ENCODE results near the gene ADCY9.
"Not testable (repeated sequence)": the region's sequence is repeated elsewhere in the genome, so short reads cannot be mapped to it uniquely, and the experiment has no call there.

ADCY9 gene

DNA sequence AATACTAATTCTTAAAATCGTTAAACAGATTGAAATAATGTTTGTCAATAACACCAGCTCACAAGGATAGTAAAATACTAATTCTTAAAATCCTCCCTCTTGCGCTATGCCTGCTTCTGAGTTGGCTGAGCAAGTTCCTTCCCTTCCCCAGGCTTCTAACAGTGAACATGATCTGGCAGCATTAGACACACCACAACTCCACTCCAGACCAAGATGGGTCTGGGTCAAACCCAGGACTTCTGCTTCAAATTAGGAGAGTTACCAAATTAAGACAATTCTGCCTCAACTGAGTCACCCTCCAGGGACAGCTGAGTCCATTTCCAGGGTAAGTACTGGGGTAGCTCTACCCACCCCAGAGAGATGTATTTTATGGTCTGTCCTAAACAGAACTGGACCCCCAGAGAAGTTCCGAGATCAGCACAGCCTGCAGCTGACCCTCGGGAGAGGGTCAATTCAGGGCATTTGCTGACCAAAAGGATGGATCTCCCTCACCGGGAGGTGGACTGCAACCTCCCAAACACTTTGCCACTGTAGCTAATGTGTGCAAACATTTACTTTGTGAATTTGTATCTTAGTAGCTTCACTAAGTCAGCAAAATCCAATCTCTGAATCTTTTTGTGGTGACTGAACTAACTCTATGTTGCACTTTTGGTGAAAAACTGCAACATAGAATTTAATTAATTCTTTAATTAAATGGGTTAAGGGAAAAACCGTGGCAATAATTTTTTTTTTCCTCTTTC lies 48.8 kb downstream of the ADCY9 start:
- DNase-seq (ENCODE audit: low read depth) = peak; percentile 65

DNA sequence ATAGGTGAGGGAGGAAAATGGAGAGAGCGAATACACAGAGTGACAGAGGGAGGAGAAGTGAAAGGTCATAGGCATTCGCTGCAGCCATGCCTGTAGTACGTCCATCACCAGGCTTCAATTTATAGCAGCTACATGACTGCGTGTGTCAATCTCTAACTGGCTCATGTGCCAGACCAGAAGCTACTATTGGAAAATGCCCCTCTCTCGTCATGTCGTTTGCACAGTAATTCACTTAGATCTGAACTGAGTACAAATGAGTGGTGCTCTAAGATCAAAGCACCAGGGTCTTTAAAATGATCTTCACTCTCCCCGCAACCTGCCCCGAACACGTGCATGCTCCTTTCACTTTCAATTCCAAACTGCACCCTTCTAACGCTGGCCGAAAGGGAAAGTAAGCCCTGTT lies 51.3 kb downstream of the ADCY9 start:
- no peak for DNase-seq (ENCODE audit: low read depth)

DNA sequence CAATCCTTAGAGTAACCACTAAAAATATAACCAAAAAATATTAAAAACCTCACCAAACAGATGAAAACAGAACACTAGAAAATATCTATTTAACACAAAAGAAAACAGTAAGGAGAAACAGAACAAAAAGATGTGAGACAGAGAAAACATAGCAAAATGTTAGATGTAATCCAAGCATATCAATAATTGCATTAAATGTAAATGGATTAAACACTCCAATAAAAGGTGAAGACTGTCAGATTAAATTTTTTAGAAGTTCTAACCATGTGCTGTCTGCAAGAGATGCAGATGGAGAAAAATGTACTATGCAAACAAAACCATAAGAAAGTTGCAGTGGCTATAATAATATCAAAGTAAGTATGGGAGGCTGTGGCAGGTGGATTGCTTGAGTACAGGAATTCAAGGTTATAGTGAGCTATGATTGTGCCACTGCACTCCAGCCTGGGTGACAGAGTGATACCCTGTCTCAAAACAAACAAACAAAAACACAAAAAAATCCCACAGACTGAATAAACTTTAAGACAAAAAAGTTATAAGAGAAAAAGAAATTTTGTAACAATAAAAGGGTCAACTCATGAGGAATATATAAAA lies 53.9 kb downstream of the ADCY9 start:
- DNase-seq (ENCODE audit: low read depth) = no peak

DNA sequence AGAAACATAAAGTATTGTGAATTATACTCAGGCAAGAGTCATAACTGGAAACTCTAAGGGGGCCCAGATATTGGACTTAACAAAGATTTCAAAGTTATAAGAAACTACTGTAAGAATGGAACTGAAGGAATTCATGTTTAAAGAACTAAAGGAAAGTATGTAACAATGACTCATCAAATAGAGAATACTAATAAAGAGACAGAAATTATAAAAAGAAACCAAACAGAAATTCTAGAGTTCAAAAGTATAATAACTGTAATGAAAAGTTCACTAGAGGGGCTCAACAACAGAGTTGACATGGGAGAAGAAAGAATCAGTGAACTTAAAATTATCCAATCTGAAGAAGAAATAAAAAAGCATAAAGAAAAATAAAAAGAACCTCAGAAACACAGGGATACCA lies 55.4 kb downstream of the ADCY9 start:
- no peak for DNase-seq (ENCODE audit: low read depth)

DNA sequence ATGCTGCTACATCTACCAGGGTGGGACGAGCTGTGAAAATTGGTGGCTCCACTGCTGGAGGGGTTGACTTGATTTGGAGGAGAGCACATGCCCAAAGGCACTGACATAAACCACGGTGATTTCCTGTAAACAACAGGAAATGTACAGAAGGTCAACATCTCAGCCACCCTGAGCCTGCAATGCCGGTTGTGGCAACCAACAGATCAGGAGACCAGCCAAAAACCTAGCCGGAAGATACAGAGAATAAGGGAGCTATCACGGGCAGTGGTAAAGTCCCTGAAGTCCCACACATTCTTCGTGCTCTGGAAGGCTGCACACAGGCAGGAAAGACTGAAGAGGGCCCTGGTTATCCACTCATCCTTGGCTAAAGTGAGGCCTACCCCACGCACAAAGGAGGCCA lies 56.2 kb downstream of the ADCY9 start:
- no peak for DNase-seq (ENCODE audit: low read depth)

DNA sequence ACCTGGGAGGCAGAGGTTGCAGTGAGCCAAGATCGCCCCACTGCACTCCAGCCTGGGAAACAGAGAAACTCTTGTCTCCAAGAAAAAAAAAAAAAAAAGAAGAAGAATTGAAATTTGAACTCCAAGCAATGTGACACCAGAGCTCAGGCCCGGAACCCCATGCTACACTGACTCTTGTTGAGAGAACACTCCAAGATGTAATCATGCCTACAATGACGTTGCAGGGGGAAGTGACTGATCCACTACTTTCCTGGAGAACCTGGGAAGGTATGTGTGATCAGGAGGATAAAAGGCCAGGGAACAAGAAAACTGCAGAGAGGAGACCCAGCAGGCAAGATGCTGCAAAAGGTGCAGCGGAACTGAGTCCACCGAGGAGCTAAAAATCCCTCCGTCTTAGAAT lies 57.9 kb downstream of the ADCY9 start:
- no peak for DNase-seq (ENCODE audit: low read depth)

DNA sequence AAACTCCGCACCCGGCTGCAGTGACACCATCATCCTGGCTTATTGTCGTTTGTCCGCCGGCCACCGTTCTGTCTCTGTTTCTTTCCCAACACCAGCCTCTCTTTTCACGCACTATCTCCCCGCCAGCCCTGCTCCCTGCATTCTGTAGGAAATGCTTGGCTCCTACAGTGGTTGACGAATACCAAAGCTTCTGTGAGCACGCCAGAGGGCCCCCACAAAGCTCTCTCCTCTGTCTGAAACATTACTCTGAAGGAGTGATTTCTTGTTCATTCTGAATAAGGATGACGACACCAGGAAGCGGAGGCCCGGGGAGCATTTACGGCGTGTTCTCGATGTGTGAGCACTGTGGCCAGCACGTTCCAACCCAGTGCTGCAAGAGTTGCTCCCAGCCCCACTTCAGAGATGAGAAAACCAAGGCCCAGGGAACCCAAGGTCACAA lies 58.8 kb downstream of the ADCY9 start:
- DNase-seq (ENCODE audit: low read depth) = peak; percentile 81

DNA sequence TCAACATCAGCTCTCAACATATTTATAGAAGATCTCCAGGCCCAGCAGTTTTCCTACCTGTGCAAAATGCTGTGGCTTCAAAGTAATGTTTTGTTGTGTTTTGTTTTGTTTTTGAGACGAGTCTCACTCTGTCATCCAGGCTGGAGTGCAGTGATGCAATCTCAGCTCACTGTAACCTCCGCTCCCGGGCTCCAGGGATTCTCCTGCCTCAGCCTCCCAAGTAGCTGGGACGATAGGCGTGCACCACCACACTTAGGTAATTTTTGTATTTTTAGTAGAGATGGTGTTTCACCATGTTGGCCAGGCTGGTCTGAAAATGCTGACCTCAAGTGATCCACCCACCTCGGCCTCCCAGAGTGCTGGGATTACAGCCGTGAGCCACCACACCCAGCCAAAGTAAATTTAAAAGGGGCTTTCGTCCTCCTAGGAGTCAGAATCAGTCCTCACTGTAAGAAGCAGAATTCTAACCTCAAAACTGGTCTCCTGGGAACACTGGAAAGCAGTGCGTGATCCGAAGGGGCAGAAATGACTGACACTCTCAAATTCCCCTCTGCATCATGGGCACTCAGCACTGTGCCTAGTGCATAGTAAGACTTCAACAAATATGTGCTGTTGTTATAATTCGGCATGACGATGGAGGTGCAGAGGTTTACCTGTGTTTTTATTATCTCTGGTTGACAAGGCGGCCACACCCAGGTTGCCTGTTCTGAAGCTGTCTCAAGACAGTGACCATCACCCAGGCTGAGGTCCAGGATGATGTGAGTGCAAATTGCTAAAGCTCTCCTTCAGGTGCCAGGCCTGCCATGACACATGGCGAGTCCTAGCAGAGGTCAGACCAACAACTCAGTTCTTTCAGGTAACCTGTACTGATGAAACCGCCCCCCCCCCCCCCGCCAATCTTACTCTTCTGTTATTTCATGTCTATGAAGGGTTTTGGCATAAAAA lies 59.8 kb downstream of the ADCY9 start:
- no peak for DNase-seq (ENCODE audit: low read depth)

DNA sequence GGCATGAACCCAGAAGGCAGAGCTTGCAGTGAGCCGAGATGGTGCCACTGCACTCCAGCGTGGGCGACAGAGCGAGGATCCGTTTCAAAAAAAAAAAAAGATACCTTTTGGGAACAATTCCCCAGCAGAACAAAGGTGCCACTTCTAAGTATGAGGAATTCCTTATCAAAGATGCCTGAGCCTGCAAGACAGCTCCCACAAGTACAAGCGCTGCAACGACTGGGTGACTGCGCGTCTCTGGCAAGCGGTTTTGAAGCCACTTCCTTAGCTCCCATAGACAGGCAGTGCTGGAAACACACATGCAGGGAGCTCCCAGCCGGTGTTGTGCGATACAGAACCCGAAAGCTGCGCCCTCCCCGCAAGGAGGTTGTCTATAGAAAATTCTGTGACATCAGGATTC lies 60.5 kb downstream of the ADCY9 start:
- no peak for DNase-seq (ENCODE audit: low read depth)

DNA sequence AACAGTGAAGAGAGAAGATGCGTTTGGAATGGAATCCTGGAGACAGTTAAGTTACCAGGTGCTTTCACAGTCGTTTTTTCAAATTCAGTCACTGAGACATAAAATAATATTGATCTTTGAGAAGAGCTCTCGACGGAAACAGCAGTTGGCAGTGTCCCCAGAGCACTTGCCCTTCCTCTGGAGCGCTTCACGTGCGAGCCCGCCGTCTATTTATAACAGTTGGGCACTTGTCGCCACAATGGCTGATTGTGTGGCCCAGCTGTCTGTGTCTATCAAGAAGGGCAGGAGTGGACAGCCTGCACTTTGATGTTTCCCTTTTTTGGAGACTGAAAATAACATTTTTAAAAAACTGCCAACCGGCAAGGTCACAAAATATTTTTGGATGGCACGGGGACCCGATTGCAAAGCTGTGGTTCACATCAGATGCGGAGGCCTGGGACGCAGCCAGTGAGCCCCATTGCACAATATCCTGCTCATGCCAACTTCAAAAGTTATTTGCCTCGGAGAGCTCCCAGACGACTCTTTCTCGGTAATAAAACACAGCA lies 62.9 kb downstream of the ADCY9 start:
- DNase-seq (ENCODE audit: low read depth) = peak; percentile 69

DNA sequence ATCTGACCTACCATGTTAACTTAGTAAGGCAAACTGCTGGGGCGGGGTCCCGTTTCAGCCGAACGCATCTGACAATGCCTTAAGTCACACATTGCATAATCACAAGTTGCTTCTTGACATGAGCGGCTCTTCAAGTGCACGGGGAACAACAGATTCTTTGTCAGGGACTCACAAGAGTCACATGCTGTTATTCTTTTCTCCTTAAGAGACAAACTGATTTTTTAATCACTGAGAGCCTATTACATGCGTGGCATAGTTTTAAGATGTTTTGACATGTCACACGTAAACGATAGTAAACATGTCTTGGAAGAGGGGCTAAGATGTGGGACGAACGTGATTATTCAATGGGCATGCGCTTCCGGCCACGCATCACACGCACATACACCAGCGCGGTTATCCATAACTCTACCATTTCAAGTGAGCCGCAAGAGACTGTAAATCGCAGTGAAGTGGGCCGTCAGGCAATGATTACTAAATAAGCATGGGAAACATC lies 63.4 kb downstream of the ADCY9 start:
- peak; percentile 74 for DNase-seq (ENCODE audit: low read depth)

DNA sequence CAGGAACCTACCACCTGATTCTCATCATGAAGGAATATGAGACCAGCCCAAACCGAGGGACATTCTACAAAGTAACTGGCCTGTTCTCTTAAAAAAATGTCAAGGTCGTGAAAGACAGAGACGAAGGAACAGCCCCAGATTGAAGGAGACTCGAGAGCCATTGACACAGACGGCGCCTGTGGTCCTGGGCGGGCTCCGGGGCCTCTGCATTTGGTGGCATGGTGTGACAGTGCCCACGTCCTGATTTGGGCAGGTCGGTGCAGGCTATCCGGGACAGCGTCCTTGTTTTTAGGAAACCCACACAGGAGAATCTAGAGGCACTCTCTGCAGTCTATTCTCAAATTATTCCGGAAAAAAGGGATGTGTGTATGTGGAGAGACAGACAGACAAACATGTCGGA lies 64.1 kb downstream of the ADCY9 start:
- no peak for DNase-seq (ENCODE audit: low read depth)

DNA sequence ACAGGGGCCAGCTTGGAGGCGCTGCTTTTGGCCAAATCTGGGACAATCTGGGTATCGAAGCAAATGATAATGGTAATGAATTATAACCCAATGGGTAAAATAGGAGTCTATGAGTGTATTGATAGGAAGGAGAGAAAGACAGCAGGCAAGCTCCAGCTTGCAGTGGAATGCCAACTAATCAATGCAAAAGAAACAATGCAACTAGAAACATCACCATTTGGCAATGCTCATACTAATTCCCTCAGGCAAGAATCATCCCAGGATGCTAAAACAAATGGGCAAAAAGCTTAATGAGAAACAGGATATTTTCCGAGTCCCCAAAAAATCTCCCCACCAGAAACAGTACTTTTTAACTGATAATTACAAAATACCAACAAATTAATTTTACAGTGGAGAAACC lies 64.7 kb downstream of the ADCY9 start:
- no peak for DNase-seq (ENCODE audit: low read depth)

DNA sequence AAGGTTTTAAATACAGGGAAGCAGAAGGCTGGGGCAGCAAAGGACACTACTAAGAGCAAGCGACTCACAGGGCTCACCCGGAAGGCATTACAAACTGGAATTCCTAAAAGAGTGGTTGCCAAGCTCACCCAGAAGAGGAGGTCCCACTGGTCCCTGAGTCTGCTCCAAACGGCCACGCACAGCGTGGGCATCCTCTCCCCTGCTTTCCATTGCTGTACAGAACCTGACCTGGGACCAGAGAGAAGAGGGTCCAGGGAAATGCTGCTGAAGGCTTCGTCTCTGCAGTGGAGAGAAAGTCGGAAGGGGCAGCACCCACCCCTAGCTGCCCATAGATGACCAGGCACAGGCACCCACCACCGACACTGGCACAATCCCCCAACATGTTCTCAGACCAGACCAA lies 67.2 kb downstream of the ADCY9 start:
- no peak for DNase-seq (ENCODE audit: low read depth)

DNA sequence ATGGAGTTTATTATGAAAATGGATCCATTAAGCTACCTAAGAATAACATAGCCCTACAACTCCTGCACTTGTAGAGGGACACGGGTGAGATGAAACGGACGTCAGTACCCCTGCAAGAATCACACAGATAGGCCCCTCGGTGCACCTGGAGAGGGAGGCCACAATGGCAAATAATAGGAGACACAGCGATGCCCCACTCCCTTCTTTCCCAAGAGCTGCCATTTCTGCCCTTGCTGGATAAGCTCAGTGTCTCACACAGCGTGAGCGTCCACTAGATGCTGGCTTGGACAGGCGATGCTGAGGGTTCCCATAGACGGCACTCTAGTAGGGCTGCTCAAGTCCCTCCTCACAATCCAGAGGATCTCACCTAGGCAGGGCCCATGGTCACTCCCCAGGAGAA lies 67.8 kb downstream of the ADCY9 start:
- no peak for DNase-seq (ENCODE audit: low read depth)

DNA sequence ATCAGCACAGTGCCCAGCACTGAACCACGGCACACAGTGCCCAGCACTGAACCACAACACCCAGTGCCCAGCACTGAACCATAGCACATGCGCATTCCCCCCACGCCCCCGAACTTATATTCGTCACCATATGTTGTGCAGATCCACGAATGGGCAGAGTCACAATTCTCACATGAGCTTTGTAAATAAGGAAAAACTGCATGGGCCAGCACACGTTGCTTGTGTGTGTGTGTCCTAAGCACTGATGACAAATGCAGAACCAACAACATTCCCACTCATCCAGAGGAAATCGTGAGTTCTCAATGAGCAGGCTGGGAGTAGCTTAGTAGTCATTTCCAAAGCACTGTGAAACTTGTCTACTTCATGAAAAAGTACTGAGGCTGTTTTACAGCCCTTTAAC lies 70.0 kb downstream of the ADCY9 start:
- no peak for DNase-seq (ENCODE audit: low read depth)

DNA sequence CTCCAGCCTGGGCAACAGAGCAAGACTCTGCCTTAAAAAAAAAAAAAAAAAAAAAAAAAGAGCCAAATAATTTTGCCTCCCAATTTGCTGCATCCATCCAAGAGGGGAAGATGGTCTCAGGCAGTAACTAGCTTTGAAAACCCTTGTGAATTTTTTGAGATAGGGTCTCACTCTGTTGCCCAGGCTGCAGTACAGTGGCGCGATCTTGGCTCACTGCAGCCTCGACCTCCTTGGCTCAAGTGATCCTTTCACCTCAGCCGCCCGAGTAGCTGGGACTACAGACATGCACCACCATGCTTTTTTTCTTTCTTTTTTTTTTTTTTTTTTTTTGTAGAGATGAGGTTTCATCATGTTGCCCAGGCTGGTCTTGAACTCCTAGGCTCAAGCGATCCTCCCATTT lies 70.7 kb downstream of the ADCY9 start:
- not testable (repeated sequence) for DNase-seq (ENCODE audit: low read depth)

DNA sequence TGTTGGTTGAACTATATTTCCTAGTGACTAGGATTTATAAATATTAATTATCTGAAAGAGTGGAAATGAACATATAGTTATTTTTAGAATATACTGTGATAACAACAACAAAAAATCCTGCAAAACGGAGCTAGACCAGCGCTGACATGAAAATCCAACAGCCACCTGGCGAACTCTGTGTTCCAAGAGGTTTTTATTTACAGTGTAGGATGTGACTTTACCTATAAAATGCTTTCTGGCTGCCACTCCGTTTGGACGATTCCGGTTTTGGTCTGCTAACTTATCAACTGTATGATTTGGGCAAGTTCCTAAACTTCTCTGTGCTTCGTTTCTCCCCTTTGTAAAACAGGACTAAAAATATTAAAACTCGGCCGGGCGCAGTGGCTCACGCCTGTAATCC lies 73.7 kb downstream of the ADCY9 start:
- DNase-seq (ENCODE audit: low read depth) = no peak

DNA sequence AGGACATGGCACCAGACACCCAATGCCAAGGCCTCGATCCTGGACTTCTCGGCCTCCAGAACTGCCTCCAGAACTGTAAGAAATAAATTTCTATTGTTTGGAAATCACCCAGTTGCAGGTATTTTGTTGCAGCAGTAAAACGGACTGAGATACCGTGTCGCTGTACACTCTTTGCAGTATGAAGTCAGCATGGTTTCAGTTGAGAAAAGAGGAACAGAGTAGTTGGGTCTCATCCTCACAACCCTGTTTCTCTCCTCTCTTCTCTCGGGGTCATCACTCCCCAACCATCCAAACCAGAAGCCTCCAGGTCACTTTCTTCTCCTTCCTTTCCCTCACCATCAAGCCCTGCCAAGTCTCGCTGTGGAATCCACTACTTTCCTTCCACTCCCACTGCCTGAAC lies 77.8 kb downstream of the ADCY9 start:
- DNase-seq (ENCODE audit: low read depth) = no peak

DNA sequence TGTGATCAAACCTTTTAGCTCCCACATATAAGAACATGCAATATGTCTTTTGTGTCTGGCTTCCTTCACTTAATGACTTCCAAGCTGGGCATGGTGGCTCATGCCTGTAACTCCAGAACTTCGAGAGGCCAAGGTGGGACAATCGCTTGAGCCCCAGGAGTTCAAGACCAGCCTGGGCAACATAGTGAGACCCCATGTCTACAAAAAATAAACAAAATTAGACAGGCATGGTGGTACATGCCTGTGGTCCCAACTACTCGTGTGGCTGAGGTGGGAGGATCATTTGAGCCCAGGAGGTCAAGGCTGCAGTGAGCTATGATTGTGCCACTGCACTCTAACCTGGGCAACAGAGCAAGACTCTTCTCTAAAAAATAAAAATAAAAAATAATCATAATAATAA lies 79.3 kb downstream of the ADCY9 start:
- not testable (repeated sequence) for DNase-seq (ENCODE audit: low read depth)

DNA sequence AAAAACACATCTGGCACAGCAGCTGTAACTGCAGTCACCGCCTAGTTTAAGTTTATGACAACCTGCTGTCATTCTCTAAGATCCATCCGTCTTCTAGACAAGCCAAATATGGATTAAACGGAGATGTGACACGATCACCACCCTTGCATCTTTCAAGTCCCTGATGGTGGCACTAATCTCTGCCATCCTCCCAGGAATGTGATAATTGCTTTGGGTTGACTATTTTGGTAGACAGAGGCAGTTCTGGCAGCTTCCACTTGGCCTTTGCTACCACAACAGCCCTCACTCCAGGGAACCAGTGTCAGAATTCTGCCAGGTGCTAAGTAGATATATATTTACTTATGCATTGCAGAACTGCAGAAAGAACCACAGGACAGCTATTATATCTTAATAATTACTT lies 81.3 kb downstream of the ADCY9 start:
- no peak for DNase-seq (ENCODE audit: low read depth)

DNA sequence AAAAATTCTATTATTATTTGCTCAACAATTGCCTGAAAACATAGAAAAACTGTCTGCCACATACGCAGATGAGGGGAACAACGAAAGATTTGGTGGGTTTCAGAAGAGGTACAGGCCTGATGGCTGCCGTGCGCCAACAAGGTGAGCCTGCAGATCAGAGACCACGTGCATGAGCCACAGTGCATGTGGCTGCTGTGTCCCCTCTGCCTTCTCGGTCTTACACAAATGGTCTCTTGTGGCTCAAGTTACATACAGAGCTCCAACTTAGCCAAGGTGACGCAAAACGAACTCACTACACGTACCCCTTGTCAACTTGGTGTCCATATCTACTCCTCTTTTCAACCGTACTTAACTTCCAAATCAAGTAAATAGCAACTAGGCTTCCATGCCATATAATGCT lies 82.3 kb downstream of the ADCY9 start:
- no peak for DNase-seq (ENCODE audit: low read depth)

DNA sequence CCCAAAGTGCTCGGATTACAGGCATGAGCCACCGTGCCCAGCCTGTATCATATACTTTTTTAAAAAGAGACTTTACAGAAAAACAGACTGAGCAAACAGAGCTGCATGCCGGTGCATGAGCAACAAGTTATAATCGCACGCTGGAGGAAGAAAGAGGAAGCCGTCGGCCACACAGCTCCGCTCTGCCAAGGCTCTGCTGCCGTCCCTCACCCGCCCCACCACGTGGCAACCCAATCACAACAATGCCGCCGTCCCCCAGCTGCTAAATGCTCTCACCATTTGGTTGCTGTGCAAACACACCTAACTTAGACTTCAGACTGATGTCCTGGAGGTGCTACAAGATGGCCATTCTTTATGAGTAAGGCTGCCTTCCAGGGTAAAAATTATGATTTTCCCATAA lies 83.5 kb downstream of the ADCY9 start:
- no peak for DNase-seq (ENCODE audit: low read depth)

All from GM04503 (cell line).